ENCODE measurements around the gene TMEM223. TPM values are rescaled to one million over a fixed set of nuclear protein-coding genes. Genes with fewer than 3 reads are reported as not detected.

The TMEM223 gene
- total and polyA plus RNA-seq, 9 of the 15 experiments (the other 6 are each of a cell fraction or from before 2014, with no cell fraction given): 5.9 to 34.5 (median 19.6) TPM

DNA sequence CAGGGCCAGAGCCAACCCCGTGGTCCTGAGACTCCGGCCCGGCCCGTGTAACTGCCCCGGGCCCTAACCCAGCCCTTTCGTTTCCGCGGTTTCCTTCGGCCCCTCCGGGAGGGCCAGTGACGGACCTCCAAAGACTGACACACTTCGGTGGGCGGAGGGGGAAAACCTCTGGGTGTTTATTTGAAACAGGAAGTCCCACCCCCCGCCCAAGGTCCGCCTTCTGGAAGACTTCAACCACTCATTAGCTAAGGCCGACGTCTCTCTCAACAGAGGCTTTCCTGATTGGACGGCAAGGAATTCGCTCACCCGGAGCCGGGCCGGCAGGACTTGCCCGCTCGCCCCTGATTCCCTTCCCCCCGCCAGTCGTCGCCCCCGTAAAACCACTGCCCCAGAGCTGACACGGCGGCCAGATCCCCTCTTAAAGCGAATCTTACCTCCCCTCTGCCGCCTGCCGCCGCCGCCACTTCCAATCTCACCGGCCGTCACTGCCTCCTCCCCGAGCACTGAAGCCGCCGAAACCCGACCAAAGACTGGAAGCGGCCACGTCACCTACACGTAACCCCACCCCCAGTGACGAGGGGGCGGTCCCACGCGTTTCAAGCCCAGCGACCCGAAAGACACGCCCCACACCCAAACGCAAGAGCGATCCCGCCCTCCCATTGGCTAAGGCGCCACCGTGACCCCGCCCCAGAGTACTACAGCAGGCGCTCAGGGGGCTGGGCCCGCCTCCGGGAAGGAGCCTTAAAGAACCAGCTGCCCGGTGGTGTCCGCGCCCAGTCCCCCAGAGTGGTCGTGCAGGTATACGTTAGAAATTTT is 39.9 kb upstream of the TMEM223 start, which contains the start of gene STX5 (continued):
- TF ChIP-seq, protein P1, sequence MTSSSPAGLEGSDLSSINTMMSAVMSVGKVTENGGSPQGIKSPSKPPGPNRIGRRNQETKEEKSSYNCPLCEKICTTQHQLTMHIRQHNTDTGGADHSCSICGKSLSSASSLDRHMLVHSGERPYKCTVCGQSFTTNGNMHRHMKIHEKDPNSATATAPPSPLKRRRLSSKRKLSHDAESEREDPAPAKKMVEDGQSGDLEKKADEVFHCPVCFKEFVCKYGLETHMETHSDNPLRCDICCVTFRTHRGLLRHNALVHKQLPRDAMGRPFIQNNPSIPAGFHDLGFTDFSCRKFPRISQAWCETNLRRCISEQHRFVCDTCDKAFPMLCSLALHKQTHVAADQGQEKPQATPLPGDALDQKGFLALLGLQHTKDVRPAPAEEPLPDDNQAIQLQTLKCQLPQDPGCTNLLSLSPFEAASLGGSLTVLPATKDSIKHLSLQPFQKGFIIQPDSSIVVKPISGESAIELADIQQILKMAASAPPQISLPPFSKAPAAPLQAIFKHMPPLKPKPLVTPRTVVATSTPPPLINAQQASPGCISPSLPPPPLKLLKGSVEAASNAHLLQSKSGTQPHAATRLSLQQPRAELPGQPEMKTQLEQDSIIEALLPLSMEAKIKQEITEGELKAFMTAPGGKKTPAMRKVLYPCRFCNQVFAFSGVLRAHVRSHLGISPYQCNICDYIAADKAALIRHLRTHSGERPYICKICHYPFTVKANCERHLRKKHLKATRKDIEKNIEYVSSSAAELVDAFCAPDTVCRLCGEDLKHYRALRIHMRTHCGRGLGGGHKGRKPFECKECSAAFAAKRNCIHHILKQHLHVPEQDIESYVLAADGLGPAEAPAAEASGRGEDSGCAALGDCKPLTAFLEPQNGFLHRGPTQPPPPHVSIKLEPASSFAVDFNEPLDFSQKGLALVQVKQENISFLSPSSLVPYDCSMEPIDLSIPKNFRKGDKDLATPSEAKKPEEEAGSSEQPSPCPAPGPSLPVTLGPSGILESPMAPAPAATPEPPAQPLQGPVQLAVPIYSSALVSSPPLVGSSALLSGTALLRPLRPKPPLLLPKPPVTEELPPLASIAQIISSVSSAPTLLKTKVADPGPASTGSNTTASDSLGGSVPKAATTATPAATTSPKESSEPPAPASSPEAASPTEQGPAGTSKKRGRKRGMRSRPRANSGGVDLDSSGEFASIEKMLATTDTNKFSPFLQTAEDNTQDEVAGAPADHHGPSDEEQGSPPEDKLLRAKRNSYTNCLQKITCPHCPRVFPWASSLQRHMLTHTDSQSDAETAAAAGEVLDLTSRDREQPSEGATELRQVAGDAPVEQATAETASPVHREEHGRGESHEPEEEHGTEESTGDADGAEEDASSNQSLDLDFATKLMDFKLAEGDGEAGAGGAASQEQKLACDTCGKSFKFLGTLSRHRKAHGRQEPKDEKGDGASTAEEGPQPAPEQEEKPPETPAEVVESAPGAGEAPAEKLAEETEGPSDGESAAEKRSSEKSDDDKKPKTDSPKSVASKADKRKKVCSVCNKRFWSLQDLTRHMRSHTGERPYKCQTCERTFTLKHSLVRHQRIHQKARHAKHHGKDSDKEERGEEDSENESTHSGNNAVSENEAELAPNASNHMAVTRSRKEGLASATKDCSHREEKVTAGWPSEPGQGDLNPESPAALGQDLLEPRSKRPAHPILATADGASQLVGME (CRISPR knock-in tag; IDR thresholded peaks at IDR 0.05): no peak
- TF ChIP-seq ZNF76 (CRISPR knock-in tag; IDR thresholded peaks at IDR 0.05; ENCODE audit: borderline replicate concordance) (no peak), SUPT5H (IDR thresholded peaks at IDR 0.05) (peak; percentile 96), POLR2AphosphoS2 (IDR thresholded peaks at IDR 0.05; ENCODE audit: low read length) (no peak), ZNF707 (CRISPR knock-in tag; conservative IDR thresholded peaks at IDR 0.05) (no peak), POU5F1 (IDR thresholded peaks at IDR 0.05; ENCODE audit: borderline replicate concordance, low read depth, low read length, partially characterized antibody) (no peak), NCOA6 (IDR thresholded peaks at IDR 0.05) (no peak), KDM2B (CRISPR knock-in tag; IDR thresholded peaks at IDR 0.05) (no peak), BMI1 (IDR thresholded peaks at IDR 0.05; ENCODE audit: low read length) (no peak), GABPA (tag; conservative IDR thresholded peaks at IDR 0.05; ENCODE audit: low read depth) (peak; percentile 97), TAL1 (IDR thresholded peaks at IDR 0.05) (no peak), PML (IDR thresholded peaks at IDR 0.05; ENCODE audit: low read length) (peak; percentile 56)
- TF ChIP-seq, protein P2, sequence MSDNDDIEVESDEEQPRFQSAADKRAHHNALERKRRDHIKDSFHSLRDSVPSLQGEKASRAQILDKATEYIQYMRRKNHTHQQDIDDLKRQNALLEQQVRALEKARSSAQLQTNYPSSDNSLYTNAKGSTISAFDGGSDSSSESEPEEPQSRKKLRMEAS (CRISPR knock-in tag; IDR thresholded peaks at IDR 0.05): no peak
- TF ChIP-seq, protein P3, sequence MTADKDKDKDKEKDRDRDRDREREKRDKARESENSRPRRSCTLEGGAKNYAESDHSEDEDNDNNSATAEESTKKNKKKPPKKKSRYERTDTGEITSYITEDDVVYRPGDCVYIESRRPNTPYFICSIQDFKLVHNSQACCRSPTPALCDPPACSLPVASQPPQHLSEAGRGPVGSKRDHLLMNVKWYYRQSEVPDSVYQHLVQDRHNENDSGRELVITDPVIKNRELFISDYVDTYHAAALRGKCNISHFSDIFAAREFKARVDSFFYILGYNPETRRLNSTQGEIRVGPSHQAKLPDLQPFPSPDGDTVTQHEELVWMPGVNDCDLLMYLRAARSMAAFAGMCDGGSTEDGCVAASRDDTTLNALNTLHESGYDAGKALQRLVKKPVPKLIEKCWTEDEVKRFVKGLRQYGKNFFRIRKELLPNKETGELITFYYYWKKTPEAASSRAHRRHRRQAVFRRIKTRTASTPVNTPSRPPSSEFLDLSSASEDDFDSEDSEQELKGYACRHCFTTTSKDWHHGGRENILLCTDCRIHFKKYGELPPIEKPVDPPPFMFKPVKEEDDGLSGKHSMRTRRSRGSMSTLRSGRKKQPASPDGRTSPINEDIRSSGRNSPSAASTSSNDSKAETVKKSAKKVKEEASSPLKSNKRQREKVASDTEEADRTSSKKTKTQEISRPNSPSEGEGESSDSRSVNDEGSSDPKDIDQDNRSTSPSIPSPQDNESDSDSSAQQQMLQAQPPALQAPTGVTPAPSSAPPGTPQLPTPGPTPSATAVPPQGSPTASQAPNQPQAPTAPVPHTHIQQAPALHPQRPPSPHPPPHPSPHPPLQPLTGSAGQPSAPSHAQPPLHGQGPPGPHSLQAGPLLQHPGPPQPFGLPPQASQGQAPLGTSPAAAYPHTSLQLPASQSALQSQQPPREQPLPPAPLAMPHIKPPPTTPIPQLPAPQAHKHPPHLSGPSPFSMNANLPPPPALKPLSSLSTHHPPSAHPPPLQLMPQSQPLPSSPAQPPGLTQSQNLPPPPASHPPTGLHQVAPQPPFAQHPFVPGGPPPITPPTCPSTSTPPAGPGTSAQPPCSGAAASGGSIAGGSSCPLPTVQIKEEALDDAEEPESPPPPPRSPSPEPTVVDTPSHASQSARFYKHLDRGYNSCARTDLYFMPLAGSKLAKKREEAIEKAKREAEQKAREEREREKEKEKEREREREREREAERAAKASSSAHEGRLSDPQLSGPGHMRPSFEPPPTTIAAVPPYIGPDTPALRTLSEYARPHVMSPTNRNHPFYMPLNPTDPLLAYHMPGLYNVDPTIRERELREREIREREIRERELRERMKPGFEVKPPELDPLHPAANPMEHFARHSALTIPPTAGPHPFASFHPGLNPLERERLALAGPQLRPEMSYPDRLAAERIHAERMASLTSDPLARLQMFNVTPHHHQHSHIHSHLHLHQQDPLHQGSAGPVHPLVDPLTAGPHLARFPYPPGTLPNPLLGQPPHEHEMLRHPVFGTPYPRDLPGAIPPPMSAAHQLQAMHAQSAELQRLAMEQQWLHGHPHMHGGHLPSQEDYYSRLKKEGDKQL (CRISPR knock-in tag; IDR thresholded peaks at IDR 0.05; ENCODE audit: borderline replicate concordance): no peak
- TF ChIP-seq, protein P4, sequence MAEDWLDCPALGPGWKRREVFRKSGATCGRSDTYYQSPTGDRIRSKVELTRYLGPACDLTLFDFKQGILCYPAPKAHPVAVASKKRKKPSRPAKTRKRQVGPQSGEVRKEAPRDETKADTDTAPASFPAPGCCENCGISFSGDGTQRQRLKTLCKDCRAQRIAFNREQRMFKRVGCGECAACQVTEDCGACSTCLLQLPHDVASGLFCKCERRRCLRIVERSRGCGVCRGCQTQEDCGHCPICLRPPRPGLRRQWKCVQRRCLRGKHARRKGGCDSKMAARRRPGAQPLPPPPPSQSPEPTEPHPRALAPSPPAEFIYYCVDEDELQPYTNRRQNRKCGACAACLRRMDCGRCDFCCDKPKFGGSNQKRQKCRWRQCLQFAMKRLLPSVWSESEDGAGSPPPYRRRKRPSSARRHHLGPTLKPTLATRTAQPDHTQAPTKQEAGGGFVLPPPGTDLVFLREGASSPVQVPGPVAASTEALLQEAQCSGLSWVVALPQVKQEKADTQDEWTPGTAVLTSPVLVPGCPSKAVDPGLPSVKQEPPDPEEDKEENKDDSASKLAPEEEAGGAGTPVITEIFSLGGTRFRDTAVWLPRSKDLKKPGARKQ (CRISPR knock-in tag; IDR thresholded peaks at IDR 0.05): no peak

Measured in K562 (cell line).